Measurements from ENCODE around the gene WASL. TPM values are rescaled to one million over a fixed set of nuclear protein-coding genes. Genes with fewer than 3 reads are reported as not detected.

The WASL gene
- total RNA-seq, 1 experiment from 2014 or later: 8.5 TPM

DNA sequence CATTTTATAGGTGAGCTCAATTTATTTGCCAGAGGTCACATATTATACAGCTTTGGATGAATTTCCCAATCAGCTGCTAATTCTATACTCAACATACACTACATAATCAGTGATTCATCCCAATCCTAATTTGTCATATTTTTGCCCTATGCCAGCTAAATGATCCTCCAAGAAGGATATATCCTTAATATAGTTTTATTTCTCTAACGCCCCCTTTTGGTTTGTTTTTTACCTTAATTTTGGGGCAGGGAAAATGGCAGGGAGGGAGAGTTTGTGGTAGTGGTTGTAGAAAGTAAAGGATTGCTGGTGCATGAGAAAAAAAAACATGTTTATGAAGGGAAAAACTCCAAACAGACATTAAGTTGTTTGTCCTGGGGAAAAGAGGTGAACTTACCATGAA lies 31.9 kb downstream of the WASL start:
- no peak for DNase-seq
- intact Hi-C loops (cut with micrococcal nuclease): no loop called here
- H3K36me3 ChIP-seq (ENCODE audit: low read depth, low read length): no peaks in the 10 kb centered on the region
- no TSS peak for BruUV-seq (replicated peaks)
- no peaks in the 10 kb centered on the region for H3K27me3 ChIP-seq (ENCODE audit: low read length)
- H2AFZ ChIP-seq (ENCODE audit: low read length): no peak overlapping the region
- POLR2A ChIA-PET (ENCODE audit: unreplicated experiment): no interaction called here
- H3K9ac ChIP-seq (ENCODE audit: low read length): no peak overlapping the region
- H3K9me3 ChIP-seq (ENCODE audit: low read length): no peaks in the 10 kb centered on the region
- H4K20me1 ChIP-seq (ENCODE audit: low read length): peaks cover 6% of the 10 kb centered on the region; the same call in 1 of the 2 replicates
- H3K79me2 ChIP-seq (ENCODE audit: low read length): peaks cover 61% of the 10 kb centered on the region
- H3K27ac ChIP-seq (ENCODE audit: low read length): no peak overlapping the region
- H3K4me1 ChIP-seq (ENCODE audit: insufficient read depth, low read length): peaks cover 23% of the 10 kb centered on the region
- TF ChIP-seq EZH2 (IDR thresholded peaks at IDR 0.05; ENCODE audit: low read length, unreplicated experiment) (no peak), EZH2phosphoT487 (IDR thresholded peaks at IDR 0.05; ENCODE audit: borderline replicate concordance, low read length) (no peak)
- TF ChIP-seq, protein P1, sequence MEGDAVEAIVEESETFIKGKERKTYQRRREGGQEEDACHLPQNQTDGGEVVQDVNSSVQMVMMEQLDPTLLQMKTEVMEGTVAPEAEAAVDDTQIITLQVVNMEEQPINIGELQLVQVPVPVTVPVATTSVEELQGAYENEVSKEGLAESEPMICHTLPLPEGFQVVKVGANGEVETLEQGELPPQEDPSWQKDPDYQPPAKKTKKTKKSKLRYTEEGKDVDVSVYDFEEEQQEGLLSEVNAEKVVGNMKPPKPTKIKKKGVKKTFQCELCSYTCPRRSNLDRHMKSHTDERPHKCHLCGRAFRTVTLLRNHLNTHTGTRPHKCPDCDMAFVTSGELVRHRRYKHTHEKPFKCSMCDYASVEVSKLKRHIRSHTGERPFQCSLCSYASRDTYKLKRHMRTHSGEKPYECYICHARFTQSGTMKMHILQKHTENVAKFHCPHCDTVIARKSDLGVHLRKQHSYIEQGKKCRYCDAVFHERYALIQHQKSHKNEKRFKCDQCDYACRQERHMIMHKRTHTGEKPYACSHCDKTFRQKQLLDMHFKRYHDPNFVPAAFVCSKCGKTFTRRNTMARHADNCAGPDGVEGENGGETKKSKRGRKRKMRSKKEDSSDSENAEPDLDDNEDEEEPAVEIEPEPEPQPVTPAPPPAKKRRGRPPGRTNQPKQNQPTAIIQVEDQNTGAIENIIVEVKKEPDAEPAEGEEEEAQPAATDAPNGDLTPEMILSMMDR (conservative IDR thresholded peaks at IDR 0.05; ENCODE audit: low read depth, low read length): 0 out of 2 replicates have a peak, but pooled peaks have one; percentile 35
- no peaks in the 10 kb centered on the region for H3F3A ChIP-seq (ENCODE audit: low read length, unreplicated experiment)
- no peak overlapping the region for H3K4me2 ChIP-seq (ENCODE audit: low read length)
- H3K4me3 ChIP-seq (ENCODE audit: low read length): no peak overlapping the region
- H3K9me2 ChIP-seq (replicated peaks; ENCODE audit: low read length): no peaks in the 10 kb centered on the region
- CTCF ChIA-PET: interaction anchor here (0.7 kb wide), 1 partner anchor 58 kb away, joined by 3 read pairs; no protein-coding TSS in a partner anchor
- ATAC-seq: no peak

DNA sequence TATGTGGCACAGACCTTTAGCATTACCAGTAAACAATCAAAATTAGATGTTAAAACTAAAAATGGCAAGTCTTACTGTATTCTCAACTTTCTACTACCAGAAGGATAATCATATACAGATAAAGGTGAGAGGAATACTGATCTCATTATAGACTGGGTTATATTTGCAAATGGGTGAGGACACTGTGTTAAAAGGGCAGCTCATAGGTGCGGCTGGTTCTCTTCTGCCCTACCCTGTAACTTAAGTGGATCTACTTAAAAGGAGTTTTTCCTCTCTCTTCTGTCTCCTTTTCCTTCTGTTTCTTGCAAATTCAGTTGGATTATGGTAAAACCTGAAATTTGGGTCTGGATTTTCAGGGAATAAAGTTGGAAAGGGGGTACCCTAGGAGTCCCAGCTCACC lies 33.0 kb downstream of the WASL start:
- ChIA-PET CTCF (no interaction called here), POLR2A (ENCODE audit: unreplicated experiment) (no interaction called here)
- Histone ChIP-seq H3K4me1 (ENCODE audit: insufficient read depth, low read length) (peaks cover 17% of the 10 kb centered on the region), H3K79me2 (ENCODE audit: low read length) (peaks cover 56% of the 10 kb centered on the region), H3K4me2 (ENCODE audit: low read length) (peak overlapping the region; percentile 4; the same call in 1 of the 2 replicates), H3K9me2 (replicated peaks; ENCODE audit: low read length) (no peaks in the 10 kb centered on the region), H3K9me3 (ENCODE audit: low read length) (no peaks in the 10 kb centered on the region), H3K36me3 (ENCODE audit: low read depth, low read length) (no peaks in the 10 kb centered on the region), H3K4me3 (ENCODE audit: low read length) (no peak overlapping the region), H3K9ac (ENCODE audit: low read length) (no peak overlapping the region), H3F3A (ENCODE audit: low read length, unreplicated experiment) (no peaks in the 10 kb centered on the region), H4K20me1 (ENCODE audit: low read length) (0 out of 2 replicates have a peak, but pooled peaks cover 6% of the 10 kb centered on the region), H3K27me3 (ENCODE audit: low read length) (no peaks in the 10 kb centered on the region), H2AFZ (ENCODE audit: low read length) (no peak overlapping the region), H3K27ac (ENCODE audit: low read length) (no peak overlapping the region)
- intact Hi-C loops (cut with micrococcal nuclease): no loop called here
- ATAC-seq (peak; percentile 36), DNase-seq (no peak)
- no TSS peak for BruUV-seq (replicated peaks)
- TF ChIP-seq, protein P1 (conservative IDR thresholded peaks at IDR 0.05; ENCODE audit: low read depth, low read length): no peak
- TF ChIP-seq EZH2 (IDR thresholded peaks at IDR 0.05; ENCODE audit: low read length, unreplicated experiment) (no peak), EZH2phosphoT487 (IDR thresholded peaks at IDR 0.05; ENCODE audit: borderline replicate concordance, low read length) (no peak)

DNA sequence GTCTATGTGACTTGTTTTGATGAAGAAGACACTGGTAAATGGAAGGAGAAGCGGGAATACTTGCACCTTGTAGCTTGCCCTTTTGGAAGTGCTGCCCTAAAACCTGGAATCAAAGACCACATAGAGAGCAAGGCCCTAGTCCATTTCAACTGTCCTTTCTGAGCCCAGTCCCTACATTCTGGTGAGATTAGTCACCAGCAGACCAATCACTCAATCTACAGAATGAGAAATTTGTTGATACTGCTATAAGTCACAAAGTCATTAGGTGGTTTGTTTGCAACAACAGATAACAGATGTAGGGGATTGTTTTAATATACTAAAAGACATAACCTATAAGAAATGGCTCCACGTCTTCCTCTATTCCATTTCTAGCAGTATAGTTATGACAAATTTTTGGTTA lies 33.6 kb downstream of the WASL start:
- Histone ChIP-seq H4K20me1 (ENCODE audit: low read length) (0 out of 2 replicates have a peak, but pooled peaks cover 6% of the 10 kb centered on the region), H3K79me2 (ENCODE audit: low read length) (peaks cover 54% of the 10 kb centered on the region)

More for the DNA sequence above, 33.6 kb downstream of the WASL start:
- no peaks in the 10 kb centered on the region for H3K27me3 ChIP-seq (ENCODE audit: low read length)
- BruUV-seq (replicated peaks): no TSS peak
- H3K9ac ChIP-seq (ENCODE audit: low read length): no peak overlapping the region
- H3K4me2 ChIP-seq (ENCODE audit: low read length): peak overlapping the region; percentile 4; the same call in 1 of the 2 replicates
- no peaks in the 10 kb centered on the region for H3F3A ChIP-seq (ENCODE audit: low read length, unreplicated experiment)
- H3K9me2 ChIP-seq (replicated peaks; ENCODE audit: low read length): no peaks in the 10 kb centered on the region
- no peak overlapping the region for H3K27ac ChIP-seq (ENCODE audit: low read length)
- TF ChIP-seq EZH2 (IDR thresholded peaks at IDR 0.05; ENCODE audit: low read length, unreplicated experiment) (no peak), EZH2phosphoT487 (IDR thresholded peaks at IDR 0.05; ENCODE audit: borderline replicate concordance, low read length) (no peak)
- no peaks in the 10 kb centered on the region for H3K36me3 ChIP-seq (ENCODE audit: low read depth, low read length)
- H3K4me1 ChIP-seq (ENCODE audit: insufficient read depth, low read length): peaks cover 17% of the 10 kb centered on the region
- no peak overlapping the region for H2AFZ ChIP-seq (ENCODE audit: low read length)
- DNase-seq (peak; percentile 57), ATAC-seq (peak; percentile 82)
- CTCF ChIA-PET: no interaction called here
- POLR2A ChIA-PET (ENCODE audit: unreplicated experiment): no interaction called here
- H3K4me3 ChIP-seq (ENCODE audit: low read length): no peak overlapping the region
- intact Hi-C loops (cut with micrococcal nuclease): no loop called here
- no peaks in the 10 kb centered on the region for H3K9me3 ChIP-seq (ENCODE audit: low read length)
